Mesangial cell (primary cell): ENCODE measurements around the gene ZNF57. TPM values are rescaled to one million over a fixed set of nuclear protein-coding genes. Genes with fewer than 3 reads are reported as not detected.

ENCODE experiments used
- total RNA-seq: library from RNA; depleted of rRNA; stranded (reverse); fragments of >200 nt; gene quantifications from 2 replicates; pipeline ENCODE4 v1.2.3, GENCODE V29; 2015

The ZNF57 gene
- total RNA-seq: 3.1 and 3.2 TPM in 2 replicates

DNA sequence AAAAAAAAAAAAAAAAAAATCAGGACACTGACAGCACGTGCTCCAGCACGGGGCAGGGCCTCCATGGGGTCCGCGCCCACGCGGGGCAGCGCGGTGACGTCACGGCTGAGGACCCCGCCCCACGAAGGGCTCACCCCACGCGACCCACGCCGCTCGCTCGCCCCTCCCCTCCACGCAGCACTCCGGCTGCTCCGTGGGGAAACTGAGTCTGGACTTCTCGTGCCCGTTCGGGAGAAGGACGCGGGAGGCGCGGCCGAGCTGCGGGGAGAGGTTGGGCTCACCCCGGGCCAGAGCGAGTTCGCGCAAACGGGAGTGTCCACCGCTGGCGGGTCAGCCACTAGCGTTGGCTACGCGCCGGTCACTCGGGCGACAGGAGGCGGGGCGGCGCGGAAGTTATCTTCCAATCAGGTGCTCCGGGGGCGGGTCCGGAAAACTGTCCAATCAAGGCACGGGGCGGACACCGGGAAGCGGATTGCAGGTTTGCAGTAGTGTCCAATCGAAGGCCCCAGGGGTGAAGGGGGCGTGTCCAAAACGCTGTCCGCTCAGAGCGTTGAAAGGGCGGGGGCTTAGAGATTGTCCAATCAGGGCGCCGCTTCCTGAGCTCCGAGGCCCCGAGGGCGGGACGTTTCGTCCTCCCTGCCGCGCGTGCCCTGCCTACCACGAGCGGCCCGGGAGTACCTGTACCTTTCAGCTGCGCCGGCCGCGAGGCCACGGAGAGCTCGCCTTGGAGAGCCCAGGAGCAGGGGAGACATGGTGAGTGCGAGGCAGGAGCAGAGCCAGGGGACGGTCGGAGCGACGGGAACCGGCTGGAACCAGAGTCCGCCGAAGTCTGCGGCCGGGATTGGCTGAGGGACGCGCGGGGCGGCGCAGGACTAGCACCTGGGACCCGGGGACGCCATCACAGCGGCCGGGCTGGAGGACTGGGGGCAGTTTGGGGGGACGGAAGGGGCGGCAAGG, at the start of gene ZNF57:
Gene ZNF57 (plus strand): TSS at position 633 of the 957 bp plus-strand sequence. CDS start 118 bp downstream, at position 751.

DNA sequence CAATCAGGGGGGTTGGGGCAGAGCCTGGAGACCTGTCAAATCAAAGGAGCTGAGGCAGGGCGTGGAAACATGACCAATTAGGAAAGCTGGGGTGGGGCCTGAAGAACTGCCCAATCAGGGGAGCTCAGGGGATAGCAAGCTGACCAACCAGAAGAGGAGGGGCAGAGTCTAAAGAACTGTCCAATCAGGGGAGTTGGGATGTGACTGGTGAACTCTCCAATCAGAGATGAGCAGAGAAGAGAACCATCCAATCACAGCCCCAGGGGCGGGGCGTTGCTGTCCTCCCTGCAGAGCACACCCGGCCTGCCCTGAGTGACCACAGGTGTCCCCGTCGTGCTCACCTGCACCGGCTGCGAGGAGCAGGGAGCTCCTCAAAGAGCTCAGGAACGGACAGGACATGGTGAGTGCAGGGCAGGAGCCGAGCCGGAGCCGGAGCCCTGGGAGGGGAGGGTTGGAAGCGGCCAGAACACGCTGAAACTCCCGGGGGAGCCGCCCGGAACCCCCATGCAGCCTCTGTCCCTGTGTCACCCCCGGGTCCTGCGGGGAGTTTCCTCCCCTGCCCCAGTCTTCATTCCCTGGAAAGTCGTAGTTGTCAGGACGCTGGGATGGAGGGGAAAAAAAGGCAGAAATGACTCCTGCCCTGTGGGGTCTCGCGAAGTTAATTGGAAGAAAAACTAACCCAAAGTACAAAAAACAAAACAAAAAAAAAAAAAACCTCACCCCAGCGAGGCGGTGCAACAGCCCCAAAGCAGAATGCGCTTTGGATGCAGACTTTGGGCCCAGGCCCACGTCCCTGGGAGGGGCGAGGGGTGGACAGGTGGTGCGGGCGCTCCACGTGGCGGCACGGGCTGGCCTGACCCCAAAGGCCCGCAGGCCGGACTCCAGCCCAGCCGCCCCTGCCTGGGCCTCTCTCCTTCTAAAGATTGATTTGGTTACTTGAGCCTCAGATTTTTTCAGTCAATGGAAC, 33.4 kb upstream of the ZNF57 start, which contains the start of gene ZNF556:
Gene ZNF556 (plus strand): TSS at position 311 of the 967 bp plus-strand sequence. CDS start 87 bp downstream, at position 398.

DNA sequence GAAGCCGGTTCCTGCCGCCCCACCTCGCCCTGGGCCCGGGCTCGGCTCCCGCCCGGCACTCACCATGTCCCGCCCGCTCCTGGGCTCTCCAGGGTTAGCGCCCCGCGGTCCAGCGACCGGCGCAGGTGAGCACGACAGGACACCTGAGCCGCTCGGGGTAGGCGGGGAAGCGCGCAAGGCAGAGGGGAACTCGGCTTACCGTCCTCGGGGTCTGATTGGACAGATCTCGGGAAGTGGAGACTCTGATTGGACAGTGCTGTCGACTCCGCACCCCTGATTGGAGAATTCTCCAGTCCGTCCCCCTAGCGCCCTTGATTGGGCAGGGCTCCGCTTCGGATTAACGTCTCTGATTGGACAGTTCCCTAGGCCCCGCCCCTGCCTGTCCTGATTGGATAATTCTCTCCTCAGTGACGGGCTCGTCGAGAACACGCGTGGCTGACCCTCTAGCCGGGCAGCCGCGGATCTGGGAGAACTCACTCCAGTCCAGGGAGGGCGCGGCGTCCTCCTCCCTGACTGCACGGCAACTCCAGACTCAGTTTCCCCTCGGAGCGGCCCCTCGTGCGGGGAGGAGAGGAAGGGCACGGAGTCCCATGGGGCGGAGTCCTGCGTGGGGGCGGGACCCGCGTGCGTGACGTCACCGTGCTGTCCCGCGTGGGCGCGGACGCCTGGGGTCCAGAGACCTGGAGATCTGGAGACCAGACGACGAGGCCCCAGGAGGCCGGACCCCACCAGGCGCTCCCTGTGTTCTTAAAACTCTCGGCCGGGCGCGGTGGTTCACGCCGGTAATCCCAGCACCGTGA, 44.2 kb downstream of the ZNF57 start, which contains the start of gene ZNF77:
Gene ZNF77 (minus strand): TSS at position 197 of the 800 bp plus-strand sequence. CDS start 131 bp downstream, at position 66.

Other genes starting within 250 kb of the ZNF57 start
- under 0.01 and 1.1 TPM in 2 replicates for gene GNG7, start 198.2 kb upstream of the ZNF57 start, total RNA-seq
- gene DIRAS1, start 179.6 kb upstream of the ZNF57 start, total RNA-seq: 2.3 and 7.2 TPM in 2 replicates
- 38.9 and 51.1 TPM in 2 replicates for gene SLC39A3, start 160.9 kb upstream of the ZNF57 start, total RNA-seq
- 76.7 and 92.1 TPM in 2 replicates for gene SGTA, start 117.7 kb upstream of the ZNF57 start, total RNA-seq
- gene THOP1, start 115.4 kb upstream of the ZNF57 start, total RNA-seq: 54.4 and 181 TPM in 2 replicates
- 0.98 and 2.9 TPM in 2 replicates for gene ZNF554, start 81.1 kb upstream of the ZNF57 start, total RNA-seq
- 3.1 and 5.3 TPM in 2 replicates for gene ZNF555, start 59.5 kb upstream of the ZNF57 start, total RNA-seq
- gene ZNF556, start 33.6 kb upstream of the ZNF57 start, total RNA-seq: 0.16 TPM in 1 of 2 replicates, not detected in the other
- gene ZNF77, start 44.0 kb downstream of the ZNF57 start, total RNA-seq: 1.6 and 4.1 TPM in 2 replicates
- 0.49 and 0.51 TPM in 2 replicates for gene TLE6, start 76.6 kb downstream of the ZNF57 start, total RNA-seq
- gene TLE2, start 128.4 kb downstream of the ZNF57 start, total RNA-seq: 0.16 and 5.6 TPM in 2 replicates
- 288 and 469 TPM in 2 replicates for gene TLE5, start 161.6 kb downstream of the ZNF57 start, total RNA-seq
- 54.0 and 85.6 TPM in 2 replicates for gene GNA11, start 193.4 kb downstream of the ZNF57 start, total RNA-seq
- gene GNA15, start 235.1 kb downstream of the ZNF57 start, total RNA-seq: not detected in 2 replicates